DND-41 (cell line): Measurements from ENCODE around the gene BFSP2.
"Not testable (repeated sequence)": the region's sequence is repeated elsewhere in the genome, so short reads cannot be mapped to it uniquely, and the experiment has no call there.

ENCODE experiments used
- CTCF ChIP-seq: IDR thresholded peaks from 2 replicates; pipeline ENCODE4 v1.5.1; 2012; ENCODE audit warnings: borderline replicate concordance, low read length, moderate library complexity, mild to moderate bottlenecking; ENCODE audit not compliant: poor library complexity, severe bottlenecking; ENCODE audit errors: extremely low read depth
- EZH2 ChIP-seq: IDR thresholded peaks from 3 replicates; pipeline ENCODE4 v1.6.1; 2012; ENCODE audit warnings: borderline replicate concordance, low read depth, mild to moderate bottlenecking, moderate library complexity, low read length, inconsistent platforms; ENCODE audit not compliant: severe bottlenecking

GRCh38 chr3:133523758-133524157, 123.9 kb downstream of the BFSP2 start:
- not testable (repeated sequence) for TF ChIP-seq CTCF, EZH2
